ENCODE results near the gene ONECUT2. TPM values are rescaled to one million over a fixed set of nuclear protein-coding genes. Genes with fewer than 3 reads are reported as not detected.

ONECUT2 gene
- total RNA-seq, 1 donor = under 0.01 TPM

DNA sequence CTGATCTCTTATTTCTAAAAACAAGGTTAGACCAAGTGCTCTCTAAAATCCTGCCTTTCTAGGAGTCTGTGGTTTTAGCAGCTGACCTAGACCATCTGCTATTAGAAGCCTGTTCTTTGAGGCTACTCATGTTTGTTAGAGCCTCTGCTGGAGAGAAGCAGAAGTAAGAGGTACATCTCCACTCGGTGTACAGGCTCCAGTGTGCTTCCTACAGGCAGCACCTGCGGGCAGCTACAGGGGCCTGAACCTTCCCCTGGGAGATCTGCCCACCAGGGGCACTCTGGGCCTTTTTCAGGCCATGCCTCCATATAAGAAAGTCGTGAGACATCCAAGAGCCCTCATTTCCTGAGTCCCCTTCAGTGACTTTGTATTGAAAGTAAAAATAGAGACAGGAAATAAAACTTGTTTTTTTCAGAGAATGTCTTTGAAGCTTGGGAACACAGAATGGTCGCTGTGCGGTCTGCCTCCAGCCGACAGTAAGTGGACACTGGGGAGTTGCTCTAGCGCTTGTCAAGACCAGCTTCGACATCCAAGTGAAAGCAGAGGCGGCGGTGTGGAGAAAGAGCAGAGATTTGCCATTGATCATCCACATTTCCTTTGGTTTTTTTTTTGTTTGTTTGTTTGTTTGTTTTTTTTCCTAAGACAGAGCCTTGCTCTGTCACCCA lies 31.7 kb downstream of the ONECUT2 start:
- H3K4me3 ChIP-seq (ENCODE audit: low read depth, low read length) = no peak overlapping the region
- DNase-seq (ENCODE audit: low read depth) = no peak
- TF ChIP-seq, protein P1, sequence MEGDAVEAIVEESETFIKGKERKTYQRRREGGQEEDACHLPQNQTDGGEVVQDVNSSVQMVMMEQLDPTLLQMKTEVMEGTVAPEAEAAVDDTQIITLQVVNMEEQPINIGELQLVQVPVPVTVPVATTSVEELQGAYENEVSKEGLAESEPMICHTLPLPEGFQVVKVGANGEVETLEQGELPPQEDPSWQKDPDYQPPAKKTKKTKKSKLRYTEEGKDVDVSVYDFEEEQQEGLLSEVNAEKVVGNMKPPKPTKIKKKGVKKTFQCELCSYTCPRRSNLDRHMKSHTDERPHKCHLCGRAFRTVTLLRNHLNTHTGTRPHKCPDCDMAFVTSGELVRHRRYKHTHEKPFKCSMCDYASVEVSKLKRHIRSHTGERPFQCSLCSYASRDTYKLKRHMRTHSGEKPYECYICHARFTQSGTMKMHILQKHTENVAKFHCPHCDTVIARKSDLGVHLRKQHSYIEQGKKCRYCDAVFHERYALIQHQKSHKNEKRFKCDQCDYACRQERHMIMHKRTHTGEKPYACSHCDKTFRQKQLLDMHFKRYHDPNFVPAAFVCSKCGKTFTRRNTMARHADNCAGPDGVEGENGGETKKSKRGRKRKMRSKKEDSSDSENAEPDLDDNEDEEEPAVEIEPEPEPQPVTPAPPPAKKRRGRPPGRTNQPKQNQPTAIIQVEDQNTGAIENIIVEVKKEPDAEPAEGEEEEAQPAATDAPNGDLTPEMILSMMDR (IDR thresholded peaks at IDR 0.05; ENCODE audit: insufficient read depth, low read depth, low read length) = no peak

DNA sequence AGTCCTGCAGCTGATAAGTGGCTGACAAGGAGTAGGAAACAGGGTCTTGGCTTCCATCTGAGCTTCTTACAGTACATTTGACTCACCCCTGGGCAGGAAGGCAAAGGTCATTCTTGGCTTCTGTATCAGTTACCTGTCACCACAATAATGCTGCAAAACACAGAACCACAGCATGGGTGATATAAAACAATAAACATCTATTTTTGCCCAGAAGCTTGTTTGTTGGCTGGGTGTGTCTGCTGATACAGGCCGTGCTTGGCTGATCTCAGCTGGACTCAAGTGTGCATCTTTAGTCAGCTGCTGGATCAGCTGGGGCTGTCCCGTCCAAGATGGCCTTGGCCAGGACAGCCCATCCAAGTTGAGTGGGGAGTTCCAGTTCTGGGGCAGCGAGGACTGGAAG lies 34.7 kb downstream of the ONECUT2 start:
- TF ChIP-seq, protein P1 (IDR thresholded peaks at IDR 0.05; ENCODE audit: insufficient read depth, low read depth, low read length) = no peak
- no peak for DNase-seq (ENCODE audit: low read depth)
- H3K4me3 ChIP-seq (ENCODE audit: low read depth, low read length) = no peak overlapping the region

DNA sequence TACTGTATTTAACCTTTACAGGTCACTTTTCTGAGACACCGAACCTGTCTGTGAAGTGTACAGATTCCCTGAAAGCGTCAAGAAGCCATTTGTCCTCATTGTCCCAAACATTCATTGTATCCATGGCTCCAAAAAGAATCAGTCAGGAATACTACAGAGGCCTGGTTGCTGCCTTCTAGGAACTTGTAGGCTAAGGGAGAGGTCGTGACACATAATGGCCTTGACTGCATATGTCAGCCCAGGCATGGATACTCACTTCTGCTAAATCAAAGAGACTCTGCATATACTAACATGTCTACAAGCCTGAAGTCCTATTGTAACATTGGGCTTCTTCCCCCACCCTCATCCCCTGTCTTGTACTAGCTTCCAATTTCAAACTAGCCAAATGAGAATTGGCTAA lies 40.2 kb downstream of the ONECUT2 start:
- TF ChIP-seq, protein P1 (IDR thresholded peaks at IDR 0.05; ENCODE audit: insufficient read depth, low read depth, low read length) = no peak
- DNase-seq (ENCODE audit: low read depth) = no peak
- H3K4me3 ChIP-seq (ENCODE audit: low read depth, low read length) = no peak overlapping the region

DNA sequence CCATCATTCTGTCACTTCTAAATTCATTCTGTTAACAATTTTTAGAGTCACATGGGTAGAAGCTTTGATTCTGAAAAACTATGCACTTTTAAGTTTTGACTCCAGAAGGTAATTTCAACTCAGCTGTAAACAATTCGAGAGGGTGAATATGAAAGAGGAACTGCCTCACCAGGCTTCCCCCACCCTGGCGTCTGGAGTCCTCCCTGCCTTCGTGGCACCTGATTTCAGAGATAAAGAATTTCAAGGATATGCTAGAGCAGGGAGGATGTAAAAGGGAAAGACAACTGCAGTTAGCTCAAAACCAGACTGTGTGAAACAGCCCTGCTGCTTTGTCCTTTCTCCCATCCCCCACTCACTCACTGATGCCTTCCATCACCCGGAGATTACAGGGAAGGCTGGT lies 40.7 kb downstream of the ONECUT2 start:
- no peak for DNase-seq (ENCODE audit: low read depth)
- TF ChIP-seq, protein P1 (IDR thresholded peaks at IDR 0.05; ENCODE audit: insufficient read depth, low read depth, low read length) = no peak
- H3K4me3 ChIP-seq (ENCODE audit: low read depth, low read length) = no peak overlapping the region

DNA sequence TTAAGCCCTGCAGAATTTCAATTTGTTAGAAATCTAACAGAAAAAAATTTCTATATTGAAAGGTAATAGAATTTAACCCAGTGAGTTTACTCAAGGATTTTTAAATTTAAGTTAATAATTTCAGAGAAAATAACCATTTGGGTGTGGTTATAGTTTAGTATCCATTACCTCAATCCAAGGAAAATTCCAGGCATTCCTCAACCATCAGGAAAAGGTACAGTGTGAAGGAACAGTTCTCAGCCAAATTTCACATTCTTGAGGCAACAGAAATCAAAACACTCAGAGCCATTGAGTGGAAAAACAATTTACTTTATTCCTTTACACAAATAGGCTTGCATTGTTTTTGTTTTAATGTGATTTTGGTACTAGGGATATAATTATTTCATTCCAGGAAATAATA lies 45.6 kb downstream of the ONECUT2 start:
- no peak overlapping the region for H3K4me3 ChIP-seq (ENCODE audit: low read depth, low read length)
- TF ChIP-seq, protein P1 (IDR thresholded peaks at IDR 0.05; ENCODE audit: insufficient read depth, low read depth, low read length) = no peak
- no peak for DNase-seq (ENCODE audit: low read depth)

DNA sequence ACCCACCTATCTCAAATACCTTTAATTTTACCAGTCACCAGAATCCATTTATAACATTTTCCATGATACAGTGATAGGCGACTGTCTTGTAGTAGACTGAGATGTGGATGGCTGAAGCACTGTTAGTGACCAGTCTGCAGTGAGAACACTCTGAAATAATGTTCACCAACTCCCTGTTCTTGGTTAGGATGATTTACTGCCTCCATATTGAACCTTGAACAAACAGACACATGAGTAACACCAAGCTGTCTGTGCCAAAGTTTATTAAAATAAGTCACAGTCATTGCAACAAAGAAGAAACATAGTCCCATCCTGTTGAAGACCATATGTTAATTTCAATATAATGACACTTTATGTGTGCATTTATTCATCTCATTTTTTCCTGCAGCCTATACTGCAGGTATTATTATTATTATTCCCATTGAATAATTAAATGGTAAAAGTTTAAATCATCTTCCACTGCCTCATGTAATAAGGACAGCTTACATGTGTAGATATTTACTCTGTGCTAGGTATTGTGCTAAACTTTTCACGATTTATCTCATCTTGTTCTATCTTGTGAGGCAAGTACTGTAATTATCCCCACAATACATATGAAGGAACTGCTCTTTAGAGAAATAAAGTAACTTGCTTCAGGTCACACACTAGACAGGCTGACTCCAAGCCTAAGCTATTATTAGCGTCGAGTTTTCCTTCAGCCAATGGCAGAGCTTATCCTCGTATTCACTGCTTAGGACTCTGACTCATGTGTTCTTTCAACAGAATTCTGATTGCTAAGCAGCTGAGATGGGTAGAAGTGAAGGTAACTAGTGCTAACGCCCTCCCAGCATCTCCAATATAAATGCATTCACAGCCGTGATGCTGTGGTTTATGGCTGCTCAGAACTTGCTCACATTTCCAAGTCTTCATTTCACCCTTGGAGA lies 62.5 kb downstream of the ONECUT2 start:
- H3K4me3 ChIP-seq (ENCODE audit: low read depth, low read length) = no peak overlapping the region
- TF ChIP-seq, protein P1 (IDR thresholded peaks at IDR 0.05; ENCODE audit: insufficient read depth, low read depth, low read length) = no peak
- DNase-seq (ENCODE audit: low read depth) = no peak

All from fibroblast of villous mesenchyme (primary cell).